ENCODE data around the gene RERE.

GRCh38 chr1:8392522-8392921 is 424.9 kb downstream of the RERE start:
- TF ChIP-seq, protein P1, sequence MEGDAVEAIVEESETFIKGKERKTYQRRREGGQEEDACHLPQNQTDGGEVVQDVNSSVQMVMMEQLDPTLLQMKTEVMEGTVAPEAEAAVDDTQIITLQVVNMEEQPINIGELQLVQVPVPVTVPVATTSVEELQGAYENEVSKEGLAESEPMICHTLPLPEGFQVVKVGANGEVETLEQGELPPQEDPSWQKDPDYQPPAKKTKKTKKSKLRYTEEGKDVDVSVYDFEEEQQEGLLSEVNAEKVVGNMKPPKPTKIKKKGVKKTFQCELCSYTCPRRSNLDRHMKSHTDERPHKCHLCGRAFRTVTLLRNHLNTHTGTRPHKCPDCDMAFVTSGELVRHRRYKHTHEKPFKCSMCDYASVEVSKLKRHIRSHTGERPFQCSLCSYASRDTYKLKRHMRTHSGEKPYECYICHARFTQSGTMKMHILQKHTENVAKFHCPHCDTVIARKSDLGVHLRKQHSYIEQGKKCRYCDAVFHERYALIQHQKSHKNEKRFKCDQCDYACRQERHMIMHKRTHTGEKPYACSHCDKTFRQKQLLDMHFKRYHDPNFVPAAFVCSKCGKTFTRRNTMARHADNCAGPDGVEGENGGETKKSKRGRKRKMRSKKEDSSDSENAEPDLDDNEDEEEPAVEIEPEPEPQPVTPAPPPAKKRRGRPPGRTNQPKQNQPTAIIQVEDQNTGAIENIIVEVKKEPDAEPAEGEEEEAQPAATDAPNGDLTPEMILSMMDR (IDR thresholded peaks at IDR 0.05; ENCODE audit: low read depth, low read length, poor library complexity, severe bottlenecking), result no peak
- no peak for TF ChIP-seq EZH2phosphoT487 (IDR thresholded peaks at IDR 0.05; ENCODE audit: borderline replicate concordance, low read length)
